Measurements from ENCODE around the gene STK16.

- no peak for TF ChIP-seq RAD21 (IDR thresholded peaks at IDR 0.05)
- TF ChIP-seq, protein P1, sequence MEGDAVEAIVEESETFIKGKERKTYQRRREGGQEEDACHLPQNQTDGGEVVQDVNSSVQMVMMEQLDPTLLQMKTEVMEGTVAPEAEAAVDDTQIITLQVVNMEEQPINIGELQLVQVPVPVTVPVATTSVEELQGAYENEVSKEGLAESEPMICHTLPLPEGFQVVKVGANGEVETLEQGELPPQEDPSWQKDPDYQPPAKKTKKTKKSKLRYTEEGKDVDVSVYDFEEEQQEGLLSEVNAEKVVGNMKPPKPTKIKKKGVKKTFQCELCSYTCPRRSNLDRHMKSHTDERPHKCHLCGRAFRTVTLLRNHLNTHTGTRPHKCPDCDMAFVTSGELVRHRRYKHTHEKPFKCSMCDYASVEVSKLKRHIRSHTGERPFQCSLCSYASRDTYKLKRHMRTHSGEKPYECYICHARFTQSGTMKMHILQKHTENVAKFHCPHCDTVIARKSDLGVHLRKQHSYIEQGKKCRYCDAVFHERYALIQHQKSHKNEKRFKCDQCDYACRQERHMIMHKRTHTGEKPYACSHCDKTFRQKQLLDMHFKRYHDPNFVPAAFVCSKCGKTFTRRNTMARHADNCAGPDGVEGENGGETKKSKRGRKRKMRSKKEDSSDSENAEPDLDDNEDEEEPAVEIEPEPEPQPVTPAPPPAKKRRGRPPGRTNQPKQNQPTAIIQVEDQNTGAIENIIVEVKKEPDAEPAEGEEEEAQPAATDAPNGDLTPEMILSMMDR (IDR thresholded peaks at IDR 0.05; ENCODE audit: low read depth, low read length, missing input control) = no peak
- no peak for TF ChIP-seq EGR1 (IDR thresholded peaks at IDR 0.05; ENCODE audit: low read depth in 2 of 2)
- no peak for TF ChIP-seq REST (IDR thresholded peaks at IDR 0.05)
- TF ChIP-seq TAF1 (conservative IDR thresholded peaks at IDR 0.05) = no peak
- TF ChIP-seq RXRA (IDR thresholded peaks at IDR 0.05) = no peak
- TF ChIP-seq GABPA (IDR thresholded peaks at IDR 0.05 in 1 of 2, conservative IDR thresholded peaks at IDR 0.05 in 1 of 2) = no peak
- TF ChIP-seq YY1 (IDR thresholded peaks at IDR 0.05) = no peak
Measured at GRCh38 chr2:219228041-219228910, 17.0 kb upstream of the STK16 start.

All from liver (tissue), 3 donors.